Activated CD4-positive, alpha-beta T cell treated with anti-CD3 and anti-CD28 coated beads, Interleukin-2, amount 10 ng/mL, durations not matched to agents 7 days and 5 days (primary cell): ENCODE measurements around the gene CD53. TPM values are rescaled to one million over a fixed set of nuclear protein-coding genes. Genes with fewer than 3 reads are reported as not detected.
A peak's percentile ranks its signal among the peaks of the same experiment; 100 is the strongest.

Experiments used
- CTCF ChIA-PET: fragments of 350-600 bp; sonication (Branson Sonifier 250); formaldehyde crosslinking; loops from one replicate; lab custom pipeline; 2021; ENCODE audit warnings: antibody characterized with exemption; lab: Charles Lee
- POLR2A ChIA-PET: fragments of 350-600 bp; sonication (Branson Sonifier 250); formaldehyde crosslinking; loops from one replicate; lab custom pipeline; 2021; ENCODE audit warnings: antibody characterized with exemption; lab: Charles Lee
- DNase-seq: peaks from one replicate; pipeline ENCODE4 v3.0.0-alpha.2; 2020
- H3K27ac Mint-ChIP-seq: one replicate; pipeline ENCODE4 v1.8.0; 2021; ENCODE audit warnings: mild to moderate bottlenecking, moderate library complexity, mixed read lengths
- H3K27me3 Mint-ChIP-seq: one replicate; pipeline ENCODE4 v1.8.0; 2021; ENCODE audit warnings: mixed read lengths
- H3K36me3 Mint-ChIP-seq: one replicate; pipeline ENCODE4 v1.8.0; 2021; ENCODE audit warnings: low read depth, mixed read lengths
- H3K4me1 Mint-ChIP-seq: one replicate; pipeline ENCODE4 v1.8.0; 2021; ENCODE audit warnings: mixed read lengths
- H3K4me3 Mint-ChIP-seq: one replicate; pipeline ENCODE4 v1.8.0; 2021; ENCODE audit warnings: mild to moderate bottlenecking, moderate library complexity, mixed read lengths
- H3K9me3 Mint-ChIP-seq: one replicate; pipeline ENCODE4 v1.8.0; 2021; ENCODE audit warnings: mixed read lengths
- total RNA-seq, 2 experiments: library from RNA; stranded (reverse); gene quantifications; one replicate each; pipeline ENCODE4 v1.2.3, GENCODE V29; 2021

Gene CD53
- total RNA-seq, 2 experiments from 2014 or later = 530 to 557 TPM

DNA sequence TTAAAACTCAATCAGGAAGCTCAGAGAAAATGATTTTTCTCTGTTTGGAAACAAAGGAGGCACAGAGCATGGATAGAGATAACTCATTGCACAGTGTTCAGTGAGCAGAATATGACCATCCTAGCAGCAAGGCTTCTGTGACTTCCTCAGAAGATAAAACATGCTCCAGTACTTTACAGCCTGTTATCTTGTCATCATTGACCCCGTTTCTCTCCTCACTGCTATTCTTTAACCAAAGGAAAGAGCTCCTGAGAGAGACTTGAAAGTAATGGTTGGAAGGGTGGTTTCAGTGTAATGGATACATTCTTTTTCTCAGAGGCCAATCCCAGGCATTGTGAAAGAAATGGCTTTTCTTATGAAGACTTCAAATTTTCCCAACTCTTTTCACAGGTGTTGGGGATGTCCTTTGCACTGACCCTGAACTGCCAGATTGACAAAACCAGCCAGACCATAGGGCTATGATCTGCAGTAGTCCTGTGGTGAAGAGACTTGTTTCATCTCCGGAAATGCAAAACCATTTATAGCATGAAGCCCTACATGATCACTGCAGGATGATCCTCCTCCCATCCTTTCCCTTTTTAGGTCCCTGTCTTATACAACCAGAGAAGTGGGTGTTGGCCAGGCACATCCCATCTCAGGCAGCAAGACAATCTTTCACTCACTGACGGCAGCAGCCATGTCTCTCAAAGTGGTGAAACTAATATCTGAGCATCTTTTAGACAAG, 25.9 kb downstream of the CD53 start:
- ChIA-PET POLR2A (no interaction called here), CTCF (interaction anchor here (0.6 kb wide), 1 partner anchor 42 kb away, joined by 3 read pairs; no protein-coding TSS in a partner anchor)
- no peak for DNase-seq
- Mint-ChIP-seq H3K4me3 (no peak overlapping the region), H3K9me3 (peaks cover 6% of the 10 kb centered on the region), H3K4me1 (peaks cover 55% of the 10 kb centered on the region), H3K36me3 (peaks cover 95% of the 10 kb centered on the region), H3K27me3 (no peaks in the 10 kb centered on the region), H3K27ac (peak overlapping the region; percentile 65)

- DNase-seq = no peak
- peaks cover 50% of the 10 kb centered on the region for H3K4me1 Mint-ChIP-seq
- peaks cover 6% of the 10 kb centered on the region for H3K9me3 Mint-ChIP-seq
- ChIA-PET POLR2A (no interaction called here), CTCF (interaction anchor here (0.6 kb wide), 1 partner anchor 42 kb away, joined by 3 read pairs; no protein-coding TSS in a partner anchor)
- H3K27ac Mint-ChIP-seq = peak overlapping the region; percentile 65
- no peak overlapping the region for H3K4me3 Mint-ChIP-seq
- no peaks in the 10 kb centered on the region for H3K27me3 Mint-ChIP-seq
- H3K36me3 Mint-ChIP-seq = peaks cover 93% of the 10 kb centered on the region
Measured at GRCh38 chr1:110899458-110899843, 26.5 kb downstream of the CD53 start.

DNA sequence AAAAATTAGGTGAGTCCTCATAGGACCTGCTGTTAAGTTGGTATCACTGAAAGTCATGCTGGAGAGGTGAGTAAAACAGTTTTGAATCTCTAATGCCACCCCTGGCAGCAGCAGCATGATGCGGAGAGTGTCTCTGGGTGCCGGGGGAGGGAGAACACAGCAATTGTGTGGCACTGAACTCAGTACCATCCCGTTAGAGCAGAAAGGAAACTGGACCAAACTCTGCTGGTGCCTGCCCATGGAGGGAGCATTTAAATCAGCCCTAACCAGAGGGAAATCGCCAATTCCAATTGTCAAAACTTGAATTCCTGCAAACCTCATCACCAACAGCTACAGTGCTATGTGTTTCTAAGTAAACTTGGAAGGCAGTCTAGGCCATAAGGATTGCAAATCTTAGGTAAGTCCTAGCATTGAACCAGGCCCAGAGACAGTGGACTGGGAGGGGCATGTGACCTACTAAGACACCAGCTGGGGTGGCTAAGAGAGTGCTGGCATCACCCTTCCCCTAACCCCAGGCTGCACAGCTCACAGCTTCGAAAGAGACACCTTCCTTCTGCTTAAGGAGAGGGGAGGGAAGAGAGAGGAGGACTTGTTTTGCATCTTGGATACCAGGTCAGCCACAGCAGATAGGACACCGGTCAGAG, 30.0 kb downstream of the CD53 start:
- ChIA-PET POLR2A (no interaction called here), CTCF (interaction anchor here (1.7 kb wide), 1 partner anchor 10 kb away, joined by 5 read pairs; no protein-coding TSS in a partner anchor)

DNA sequence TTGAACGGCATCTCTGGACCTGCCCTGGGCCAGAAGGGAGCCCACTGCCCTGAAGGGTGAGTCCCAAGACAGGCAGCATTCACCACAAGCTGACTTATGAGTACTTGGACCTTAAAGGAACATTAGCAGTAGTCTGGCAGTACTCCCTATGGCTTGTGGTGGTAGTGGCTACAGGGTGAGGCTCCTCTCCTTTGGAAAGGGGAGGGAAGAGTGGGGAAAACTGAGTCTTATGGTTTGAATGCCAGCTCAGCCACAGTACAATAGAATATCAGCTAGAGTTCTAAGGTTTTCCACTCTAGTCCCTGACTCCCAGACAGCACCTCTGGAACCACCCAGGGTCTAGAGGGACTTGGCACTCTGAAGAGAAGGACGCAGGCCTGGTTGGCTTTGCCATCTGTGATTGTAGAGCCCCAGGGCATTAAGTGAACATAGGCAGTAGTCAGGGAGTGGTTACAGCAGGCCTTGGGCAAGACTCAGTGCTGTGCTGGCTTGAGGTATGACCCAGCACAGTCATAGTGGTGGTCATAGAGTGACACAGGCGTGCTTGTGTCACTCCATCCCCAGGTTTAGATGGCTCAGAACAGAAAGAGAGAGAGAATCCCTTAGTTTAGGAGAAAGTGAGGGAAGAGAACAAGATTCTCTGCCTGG, 31.0 kb downstream of the CD53 start:
- no peak for DNase-seq
- Mint-ChIP-seq H3K36me3 (peaks cover 74% of the 10 kb centered on the region), H3K27ac (no peak overlapping the region), H3K27me3 (no peaks in the 10 kb centered on the region), H3K9me3 (peaks cover 23% of the 10 kb centered on the region), H3K4me1 (peaks cover 7% of the 10 kb centered on the region), H3K4me3 (no peak overlapping the region)
- ChIA-PET POLR2A (interaction anchor here (0.5 to 1.5 kb wide), 2 partner anchors 18 to 60 kb away, joined by 5 to 8 read pairs; partner anchors contain the start of gene LRIF1), CTCF (interaction anchor here (0.6 to 1.7 kb wide), 4 partner anchors 7 to 175 kb away, joined by 3 to 6 read pairs (median 5); no protein-coding TSS in a partner anchor)

More for the DNA sequence above, 30.0 kb downstream of the CD53 start:
- Mint-ChIP-seq H3K27me3 (no peaks in the 10 kb centered on the region), H3K4me1 (peaks cover 16% of the 10 kb centered on the region), H3K9me3 (peaks cover 17% of the 10 kb centered on the region), H3K4me3 (no peak overlapping the region), H3K27ac (no peak overlapping the region), H3K36me3 (peaks cover 78% of the 10 kb centered on the region)
- no peak for DNase-seq

DNA sequence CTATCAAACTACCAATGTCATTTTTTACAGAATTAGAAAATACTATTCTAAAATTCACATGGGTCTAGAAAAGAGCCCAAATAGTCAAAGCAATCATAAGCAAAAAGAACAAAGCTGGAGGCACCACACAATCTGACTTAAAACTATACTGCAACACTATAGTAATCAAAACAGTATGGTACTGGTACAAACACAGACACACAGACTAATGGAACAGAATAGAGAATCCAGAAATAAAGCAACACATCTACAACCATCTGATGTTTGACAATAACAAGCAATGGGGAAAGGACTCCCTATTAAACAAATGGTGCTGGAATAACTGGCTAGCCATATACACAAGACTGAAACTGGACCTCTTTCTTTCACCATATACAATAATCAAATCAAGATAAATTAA, 39.8 kb downstream of the CD53 start:
- Mint-ChIP-seq H3K27me3 (peaks cover 13% of the 10 kb centered on the region), H3K4me1 (peaks cover 20% of the 10 kb centered on the region), H3K4me3 (no peak overlapping the region), H3K27ac (no peak overlapping the region), H3K9me3 (peaks cover 48% of the 10 kb centered on the region), H3K36me3 (peaks cover 30% of the 10 kb centered on the region)
- ChIA-PET POLR2A (no interaction called here), CTCF (interaction anchor here (1.2 kb wide), 1 partner anchor 55 kb away, joined by 3 read pairs; no protein-coding TSS in a partner anchor)
- DNase-seq = no peak

GRCh38 chr1:110914676-110915075, 41.7 kb downstream of the CD53 start:
- no peak for DNase-seq
- H3K4me3 Mint-ChIP-seq = no peak overlapping the region
- H3K27me3 Mint-ChIP-seq = peaks cover 11% of the 10 kb centered on the region
- no peak overlapping the region for H3K27ac Mint-ChIP-seq
- H3K36me3 Mint-ChIP-seq = peaks cover 20% of the 10 kb centered on the region
- ChIA-PET POLR2A (no interaction called here), CTCF (interaction anchor here (0.9 kb wide), 1 partner anchor 56 kb away, joined by 3 read pairs; no protein-coding TSS in a partner anchor)
- H3K9me3 Mint-ChIP-seq = peaks cover 37% of the 10 kb centered on the region
- H3K4me1 Mint-ChIP-seq = peaks cover 20% of the 10 kb centered on the region

- DNase-seq = no peak
- Mint-ChIP-seq H3K4me1 (peaks cover 20% of the 10 kb centered on the region), H3K27ac (no peak overlapping the region), H3K27me3 (peaks cover 7% of the 10 kb centered on the region), H3K9me3 (peaks cover 32% of the 10 kb centered on the region), H3K36me3 (peaks cover 13% of the 10 kb centered on the region), H3K4me3 (no peak overlapping the region)
- POLR2A ChIA-PET = no interaction called here
- CTCF ChIA-PET = no interaction called here
Measured at GRCh38 chr1:110915804-110916203, 42.9 kb downstream of the CD53 start.

- Mint-ChIP-seq H3K27me3 (peaks cover 7% of the 10 kb centered on the region), H3K27ac (peak overlapping the region; percentile 47), H3K4me1 (peaks cover 20% of the 10 kb centered on the region), H3K36me3 (peaks cover 13% of the 10 kb centered on the region), H3K4me3 (peak overlapping the region; percentile 45), H3K9me3 (peaks cover 29% of the 10 kb centered on the region)
- ChIA-PET POLR2A (no interaction called here), CTCF (interaction anchor here (1.0 kb wide), 1 partner anchor 14 kb away, joined by 3 read pairs; no protein-coding TSS in a partner anchor)
- no peak for DNase-seq
Measured at GRCh38 chr1:110916274-110916668, 43.3 kb downstream of the CD53 start.

DNA sequence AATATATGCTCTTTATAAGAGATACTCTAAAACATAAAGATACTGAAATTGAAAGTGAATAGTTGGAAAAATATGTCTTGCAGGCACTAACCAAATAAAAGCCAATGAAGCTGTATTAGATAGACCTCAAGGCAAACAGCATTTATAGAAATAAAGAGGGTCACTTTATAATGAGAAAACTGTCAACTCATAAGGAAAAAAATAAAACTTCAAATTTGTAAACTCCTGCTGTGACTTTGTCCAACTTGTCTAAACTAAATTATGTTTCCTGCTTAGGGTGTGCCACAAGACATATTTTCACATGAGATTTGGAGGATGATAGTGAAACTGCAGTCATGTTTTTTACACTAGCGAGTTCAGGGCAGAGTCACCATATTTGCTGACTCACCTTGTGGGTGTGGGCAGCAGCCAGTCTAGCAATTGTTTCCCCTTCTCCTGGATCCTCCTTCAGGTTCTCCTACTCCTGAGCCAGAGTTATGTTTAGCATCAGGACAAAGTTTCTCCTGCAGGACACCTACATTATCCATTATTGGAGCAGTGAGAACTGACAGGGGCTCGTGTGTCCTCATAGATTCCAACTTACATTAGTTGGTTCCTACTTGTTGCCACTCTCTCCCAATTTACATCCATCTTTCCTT, 43.8 kb downstream of the CD53 start:
- H3K4me1 Mint-ChIP-seq = peaks cover 20% of the 10 kb centered on the region
- H3K27me3 Mint-ChIP-seq = peaks cover 3% of the 10 kb centered on the region
- POLR2A ChIA-PET = no interaction called here
- H3K4me3 Mint-ChIP-seq = peak overlapping the region; percentile 45
- H3K36me3 Mint-ChIP-seq = peaks cover 14% of the 10 kb centered on the region
- H3K27ac Mint-ChIP-seq = peak overlapping the region; percentile 47
- CTCF ChIA-PET = interaction anchor here (0.6 to 1.0 kb wide), 2 partner anchors 14 to 128 kb away, joined by 3 read pairs; no protein-coding TSS in a partner anchor
- peak; percentile 55 for DNase-seq
- peaks cover 25% of the 10 kb centered on the region for H3K9me3 Mint-ChIP-seq

DNA sequence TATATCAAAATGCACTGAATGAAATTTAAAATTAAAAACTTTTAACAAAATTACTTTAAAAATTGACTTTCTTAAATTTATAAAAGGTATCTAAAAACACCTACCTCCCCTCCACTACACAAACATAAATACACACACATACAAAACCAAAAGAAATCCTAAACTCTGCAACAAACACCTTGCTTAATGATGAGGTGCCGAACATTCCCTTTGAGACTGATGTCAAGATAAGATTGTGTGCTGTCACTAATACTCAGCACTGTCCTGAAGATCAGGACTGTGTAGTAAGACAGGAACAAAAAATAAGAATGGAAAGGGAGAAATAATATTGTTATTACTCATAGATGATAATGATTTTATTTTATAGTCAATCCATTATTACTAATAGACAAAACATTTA, 45.1 kb downstream of the CD53 start:
- Mint-ChIP-seq H3K9me3 (peaks cover 26% of the 10 kb centered on the region), H3K36me3 (peaks cover 19% of the 10 kb centered on the region), H3K4me1 (peaks cover 20% of the 10 kb centered on the region), H3K27ac (no peak overlapping the region), H3K4me3 (no peak overlapping the region), H3K27me3 (peaks cover 5% of the 10 kb centered on the region)
- POLR2A ChIA-PET = no interaction called here
- CTCF ChIA-PET = no interaction called here
- no peak for DNase-seq

GRCh38 chr1:110921953-110922352, 49.0 kb downstream of the CD53 start:
- CTCF ChIA-PET = no interaction called here
- H3K36me3 Mint-ChIP-seq = peaks cover 9% of the 10 kb centered on the region

GRCh38 chr1:110927484-110928075, 54.6 kb downstream of the CD53 start:
- H3K4me3 Mint-ChIP-seq = no peak overlapping the region
- peaks cover 2% of the 10 kb centered on the region for H3K27me3 Mint-ChIP-seq
- CTCF ChIA-PET = no interaction called here
- no peaks in the 10 kb centered on the region for H3K4me1 Mint-ChIP-seq
- H3K36me3 Mint-ChIP-seq = peaks cover 8% of the 10 kb centered on the region
- H3K9me3 Mint-ChIP-seq = peaks cover 27% of the 10 kb centered on the region
- POLR2A ChIA-PET = no interaction called here
- DNase-seq = no peak
- H3K27ac Mint-ChIP-seq = no peak overlapping the region

More at GRCh38 chr1:110921953-110922352, 49.0 kb downstream of the CD53 start:
- POLR2A ChIA-PET = no interaction called here
- Mint-ChIP-seq H3K27me3 (peaks cover 7% of the 10 kb centered on the region), H3K4me1 (peaks cover 4% of the 10 kb centered on the region), H3K9me3 (peaks cover 12% of the 10 kb centered on the region), H3K27ac (no peak overlapping the region), H3K4me3 (no peak overlapping the region)
- no peak for DNase-seq
